SK-N-SH treated with all-trans-retinoic acid at 6 μM for 48 hours (cell line): Measurements from ENCODE around the gene FAM98C.

Source experiments
- ATAC-seq: fragments of 200-7000 bp; cut with Tn5 transposase; 3 replicates; pipeline ENCODE4 v1.9.1; 2020; ENCODE audit warnings: mild to moderate bottlenecking, moderate library complexity
- ARNTL ChIP-seq: fragments of 450-650 bp; formaldehyde crosslinking; IDR thresholded peaks from 2 replicates; pipeline ENCODE4 v1.5.0; 2020; ENCODE audit warnings: low read depth, mild to moderate bottlenecking, moderate library complexity, borderline replicate concordance
- BACH2 ChIP-seq: fragments of 250-450 bp; sonication (Bioruptor Pico); IDR thresholded peaks from 2 replicates; pipeline ENCODE4 v1.9.0; 2021; ENCODE audit warnings: mild to moderate bottlenecking, borderline replicate concordance
- CREB5 ChIP-seq: fragments of 250-450 bp; sonication (Bioruptor Pico); IDR thresholded peaks from 2 replicates; pipeline ENCODE4 v1.5.1; 2020; ENCODE audit warnings: low read depth, mild to moderate bottlenecking, moderate library complexity
- CSDC2 ChIP-seq: fragments of 250-450 bp; sonication (Bioruptor Pico); IDR thresholded peaks from 2 replicates; pipeline ENCODE4 v1.5.0; 2020; ENCODE audit warnings: mild to moderate bottlenecking, moderate library complexity
- ESRRG ChIP-seq: fragments of 250-450 bp; sonication (Bioruptor Pico); IDR thresholded peaks from 2 replicates; pipeline ENCODE4 v1.6.1; 2021; ENCODE audit warnings: mild to moderate bottlenecking
- GLIS3 ChIP-seq: fragments of 250-450 bp; sonication (Bioruptor Pico); IDR thresholded peaks from 2 replicates; pipeline ENCODE4 v1.5.0; 2020; ENCODE audit warnings: mild to moderate bottlenecking, moderate library complexity
- ISL1 ChIP-seq: fragments of 250-450 bp; sonication (Bioruptor Pico); IDR thresholded peaks from 2 replicates; pipeline ENCODE4 v2.1.2; 2022; ENCODE audit warnings: mild to moderate bottlenecking, moderate library complexity
- POU6F1 ChIP-seq: fragments of 250-450 bp; sonication (Bioruptor Pico); IDR thresholded peaks from 2 replicates; pipeline ENCODE4 v1.8.0; 2021; ENCODE audit warnings: low read depth, mild to moderate bottlenecking, moderate library complexity, borderline replicate concordance
- PPARA ChIP-seq: fragments of 250-450 bp; sonication (Bioruptor Pico); IDR thresholded peaks from 2 replicates; pipeline ENCODE4 v1.5.0; 2020; ENCODE audit warnings: mild to moderate bottlenecking, borderline replicate concordance
- RARB ChIP-seq: fragments of 250-450 bp; sonication (Bioruptor Pico); IDR thresholded peaks from 2 replicates; pipeline ENCODE4 v1.8.0; 2021; ENCODE audit warnings: mild to moderate bottlenecking, moderate library complexity
- SNAI2 ChIP-seq: fragments of 250-450 bp; sonication (Bioruptor Pico); IDR thresholded peaks from 2 replicates; pipeline ENCODE4 v1.5.0; 2020; ENCODE audit warnings: mild to moderate bottlenecking, moderate library complexity
- TCF4 ChIP-seq: fragments of 250-450 bp; sonication (Bioruptor Pico); IDR thresholded peaks from 2 replicates; pipeline ENCODE4 v1.8.0; 2021; ENCODE audit warnings: mild to moderate bottlenecking, moderate library complexity, borderline replicate concordance
- TOX ChIP-seq: fragments of 250-450 bp; sonication (Bioruptor Pico); IDR thresholded peaks from 2 replicates; pipeline ENCODE4 v1.8.0; 2021; ENCODE audit warnings: mild to moderate bottlenecking, moderate library complexity, borderline replicate concordance
- ZC3H10 ChIP-seq: fragments of 250-450 bp; sonication (Bioruptor Pico); IDR thresholded peaks from 2 replicates; pipeline ENCODE4 v1.5.1; 2021; ENCODE audit warnings: mild to moderate bottlenecking, moderate library complexity
- ZFP3 ChIP-seq: fragments of 250-450 bp; sonication (Bioruptor Pico); IDR thresholded peaks from 2 replicates; pipeline ENCODE4 v1.5.0; 2020; ENCODE audit warnings: mild to moderate bottlenecking, moderate library complexity
- ZFP30 ChIP-seq: fragments of 450-650 bp; formaldehyde crosslinking; IDR thresholded peaks from 2 replicates; pipeline ENCODE4 v1.5.0; 2022; ENCODE audit warnings: mild to moderate bottlenecking, moderate library complexity
- ZNF565 ChIP-seq: fragments of 450-650 bp; formaldehyde crosslinking; conservative IDR thresholded peaks from 2 replicates; pipeline ENCODE4 v1.5.0; 2020; ENCODE audit warnings: low read depth, mild to moderate bottlenecking, moderate library complexity
- ZNF70 ChIP-seq: fragments of 450-650 bp; formaldehyde crosslinking; IDR thresholded peaks from 2 replicates; pipeline ENCODE4 v1.5.0; 2020; ENCODE audit warnings: mild to moderate bottlenecking, moderate library complexity
- ZNF8 ChIP-seq: fragments of 450-650 bp; formaldehyde crosslinking; IDR thresholded peaks from 2 replicates; pipeline ENCODE4 v1.5.0; 2020; ENCODE audit warnings: mild to moderate bottlenecking, moderate library complexity
- TF ChIP-seq, protein P1 (sequence below): fragments of 250-450 bp; sonication (Bioruptor Pico); IDR thresholded peaks from 2 replicates; pipeline ENCODE4 v1.8.0; 2020; ENCODE audit warnings: mild to moderate bottlenecking, moderate library complexity, borderline replicate concordance
- TF ChIP-seq, protein P2 (sequence below): fragments of 250-450 bp; sonication (Bioruptor Pico); IDR thresholded peaks from 2 replicates; pipeline ENCODE4 v1.5.1; 2021; ENCODE audit warnings: mild to moderate bottlenecking, moderate library complexity

FAM98C gene

DNA sequence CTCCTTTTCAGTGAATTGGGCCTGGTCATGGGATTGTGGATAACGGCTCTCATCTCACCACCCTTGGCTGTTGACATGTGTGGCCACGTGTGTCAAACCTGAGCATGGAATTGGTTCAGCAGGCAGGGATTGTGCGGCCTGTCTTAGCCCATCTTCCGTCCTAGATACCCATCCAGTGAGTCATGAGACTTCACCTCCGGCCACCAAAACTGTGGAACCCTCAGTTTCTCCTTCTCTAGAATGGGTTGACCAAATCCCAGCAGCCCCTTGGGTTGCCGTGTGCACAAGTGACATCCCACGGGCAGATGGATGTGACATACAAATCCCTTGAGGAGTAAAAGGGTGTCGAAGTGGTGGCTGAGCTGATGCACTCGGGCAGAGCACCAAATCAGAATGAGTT lies 21.8 kb upstream of the FAM98C start:
- no peak for TF ChIP-seq RARB (CRISPR knock-in tag)
- no peak for TF ChIP-seq ZNF70 (CRISPR knock-in tag)
- no peak for ATAC-seq

- ATAC-seq, result no peak
- TF ChIP-seq TOX (CRISPR knock-in tag) (no peak), ISL1 (no peak)
Observed at GRCh38 chr19:38383184-38383583, 19.7 kb upstream of the FAM98C start.

DNA sequence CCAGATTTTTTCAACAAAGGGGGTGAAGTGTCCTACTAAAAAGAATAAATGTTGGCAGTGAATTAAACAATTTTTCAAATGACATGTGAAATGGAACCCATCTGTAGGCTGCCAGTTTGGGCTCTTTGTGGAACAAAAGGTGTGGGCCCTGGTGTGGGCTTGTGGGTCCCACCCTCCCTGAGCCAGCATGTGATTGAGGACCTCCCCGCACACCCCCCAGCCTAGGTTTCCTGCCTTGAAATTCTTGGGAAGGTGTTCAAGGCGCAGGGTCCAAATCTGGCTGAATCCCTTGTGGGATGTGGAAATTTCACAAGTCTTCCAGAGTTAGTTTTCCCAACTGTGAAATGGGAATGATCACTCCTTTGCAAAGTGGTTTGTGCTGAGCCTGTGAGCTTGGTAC lies 19.1 kb upstream of the FAM98C start:
- no peak for TF ChIP-seq ISL1
- no peak for TF ChIP-seq PPARA (CRISPR knock-in tag)
- TF ChIP-seq, protein P1, sequence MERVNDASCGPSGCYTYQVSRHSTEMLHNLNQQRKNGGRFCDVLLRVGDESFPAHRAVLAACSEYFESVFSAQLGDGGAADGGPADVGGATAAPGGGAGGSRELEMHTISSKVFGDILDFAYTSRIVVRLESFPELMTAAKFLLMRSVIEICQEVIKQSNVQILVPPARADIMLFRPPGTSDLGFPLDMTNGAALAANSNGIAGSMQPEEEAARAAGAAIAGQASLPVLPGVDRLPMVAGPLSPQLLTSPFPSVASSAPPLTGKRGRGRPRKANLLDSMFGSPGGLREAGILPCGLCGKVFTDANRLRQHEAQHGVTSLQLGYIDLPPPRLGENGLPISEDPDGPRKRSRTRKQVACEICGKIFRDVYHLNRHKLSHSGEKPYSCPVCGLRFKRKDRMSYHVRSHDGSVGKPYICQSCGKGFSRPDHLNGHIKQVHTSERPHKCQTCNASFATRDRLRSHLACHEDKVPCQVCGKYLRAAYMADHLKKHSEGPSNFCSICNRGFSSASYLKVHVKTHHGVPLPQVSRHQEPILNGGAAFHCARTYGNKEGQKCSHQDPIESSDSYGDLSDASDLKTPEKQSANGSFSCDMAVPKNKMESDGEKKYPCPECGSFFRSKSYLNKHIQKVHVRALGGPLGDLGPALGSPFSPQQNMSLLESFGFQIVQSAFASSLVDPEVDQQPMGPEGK (CRISPR knock-in tag), result no peak
- no peak for TF ChIP-seq SNAI2 (CRISPR knock-in tag)
- TF ChIP-seq, protein P2, sequence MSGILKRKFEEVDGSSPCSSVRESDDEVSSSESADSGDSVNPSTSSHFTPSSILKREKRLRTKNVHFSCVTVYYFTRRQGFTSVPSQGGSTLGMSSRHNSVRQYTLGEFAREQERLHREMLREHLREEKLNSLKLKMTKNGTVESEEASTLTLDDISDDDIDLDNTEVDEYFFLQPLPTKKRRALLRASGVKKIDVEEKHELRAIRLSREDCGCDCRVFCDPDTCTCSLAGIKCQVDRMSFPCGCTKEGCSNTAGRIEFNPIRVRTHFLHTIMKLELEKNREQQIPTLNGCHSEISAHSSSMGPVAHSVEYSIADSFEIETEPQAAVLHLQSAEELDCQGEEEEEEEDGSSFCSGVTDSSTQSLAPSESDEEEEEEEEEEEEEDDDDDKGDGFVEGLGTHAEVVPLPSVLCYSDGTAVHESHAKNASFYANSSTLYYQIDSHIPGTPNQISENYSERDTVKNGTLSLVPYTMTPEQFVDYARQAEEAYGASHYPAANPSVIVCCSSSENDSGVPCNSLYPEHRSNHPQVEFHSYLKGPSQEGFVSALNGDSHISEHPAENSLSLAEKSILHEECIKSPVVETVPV, result no peak
- no peak for TF ChIP-seq ESRRG (CRISPR knock-in tag)
- TF ChIP-seq ARNTL (CRISPR knock-in tag), result no peak
- no peak for TF ChIP-seq RARB (CRISPR knock-in tag)
- no peak for ATAC-seq

DNA sequence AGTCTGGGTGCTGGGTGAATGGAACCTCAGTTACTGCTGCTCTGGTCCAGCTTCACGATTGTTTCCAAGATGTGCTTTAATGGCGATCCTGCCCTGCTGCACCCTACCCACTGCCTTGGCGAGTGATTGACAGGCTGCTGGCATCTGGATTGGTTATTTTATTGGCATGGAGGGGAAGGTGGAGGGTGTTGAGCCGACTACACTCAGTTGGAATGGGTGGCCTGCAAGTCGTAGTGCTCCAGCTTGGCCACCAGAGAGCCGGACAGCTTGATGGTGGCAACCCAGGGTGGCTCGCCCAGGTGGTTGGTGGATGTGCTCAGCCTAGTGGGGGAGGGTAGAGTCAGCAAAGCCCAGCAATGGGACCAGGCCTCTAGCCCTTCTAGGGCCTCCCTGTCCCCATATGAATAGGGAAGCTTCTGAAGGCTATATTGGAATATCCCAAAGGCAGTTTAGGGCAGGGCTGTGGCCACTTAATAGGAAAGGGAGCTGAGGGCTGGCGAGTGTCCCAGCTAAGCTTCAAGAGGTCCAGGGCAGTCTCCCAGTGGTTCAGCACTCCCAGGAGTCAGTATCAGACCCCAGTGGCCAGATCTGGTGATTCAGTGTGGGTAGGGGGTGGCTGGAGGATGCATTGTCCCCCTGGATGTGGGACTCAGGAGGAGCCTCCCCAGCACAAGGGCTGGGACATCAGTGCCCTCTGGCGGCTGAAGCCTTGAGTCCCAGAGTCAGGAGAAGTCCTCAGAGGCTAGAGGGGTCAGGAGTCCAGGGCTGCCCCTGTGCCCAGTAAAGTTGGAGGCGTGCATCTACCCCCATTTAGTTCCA lies 18.5 kb upstream of the FAM98C start:
- TF ChIP-seq ZNF565 (CRISPR knock-in tag), result no peak
- TF ChIP-seq ZFP3 (CRISPR knock-in tag), result no peak
- TF ChIP-seq SNAI2 (CRISPR knock-in tag), result no peak
- TF ChIP-seq CSDC2 (CRISPR knock-in tag), result no peak
- TF ChIP-seq ZC3H10 (CRISPR knock-in tag), result no peak
- no peak for TF ChIP-seq GLIS3 (CRISPR knock-in tag)
- no peak for TF ChIP-seq CREB5 (CRISPR knock-in tag)
- TF ChIP-seq, protein P1 (CRISPR knock-in tag), result no peak
- TF ChIP-seq POU6F1 (CRISPR knock-in tag), result no peak
- TF ChIP-seq ISL1, result no peak
- TF ChIP-seq TCF4 (CRISPR knock-in tag), result no peak
- TF ChIP-seq TOX (CRISPR knock-in tag), result no peak
- TF ChIP-seq ZFP30 (CRISPR knock-in tag), result no peak
- TF ChIP-seq BACH2, result no peak
- TF ChIP-seq, protein P2, result no peak
- no peak for TF ChIP-seq ZNF8 (CRISPR knock-in tag)
- no peak for TF ChIP-seq ESRRG (CRISPR knock-in tag)
- TF ChIP-seq RARB (CRISPR knock-in tag), result no peak
- no peak for TF ChIP-seq ARNTL (CRISPR knock-in tag)
- TF ChIP-seq ZNF70 (CRISPR knock-in tag), result no peak
- TF ChIP-seq, all 23 proteins: peak for 0
- ATAC-seq, result no peak
